IPS-18a (cell line): Measurements from ENCODE around the gene GNG7.
"Not testable (repeated sequence)": the region's sequence is repeated elsewhere in the genome, so short reads cannot be mapped to it uniquely, and the experiment has no call there.

Source experiments
- H3K27ac ChIP-seq: one replicate; pipeline ENCODE4 v1.5.1; 2013; ENCODE audit warnings: low read length
- H3K27me3 ChIP-seq: one replicate; pipeline ENCODE4 v1.6.1; 2013; ENCODE audit warnings: mild to moderate bottlenecking, low read length; ENCODE audit not compliant: control insufficient read depth, insufficient read depth
- H3K36me3 ChIP-seq: one replicate; pipeline ENCODE4 v1.6.1; 2013; ENCODE audit warnings: low read depth, low read length; ENCODE audit not compliant: control insufficient read depth
- H3K4me1 ChIP-seq: one replicate; pipeline ENCODE4 v1.6.1; 2013; ENCODE audit warnings: low read depth, low read length; ENCODE audit not compliant: control insufficient read depth
- H3K4me3 ChIP-seq: one replicate; pipeline ENCODE4 v1.5.1; 2013; ENCODE audit warnings: low read length
- H3K9ac ChIP-seq: one replicate; pipeline ENCODE4 v1.6.1; 2013; ENCODE audit warnings: mild to moderate bottlenecking, low read length, moderate library complexity
- H3K9me3 ChIP-seq: one replicate; pipeline ENCODE4 v1.6.1; 2013; ENCODE audit warnings: low read depth, low read length; ENCODE audit not compliant: control insufficient read depth

GNG7 gene

DNA sequence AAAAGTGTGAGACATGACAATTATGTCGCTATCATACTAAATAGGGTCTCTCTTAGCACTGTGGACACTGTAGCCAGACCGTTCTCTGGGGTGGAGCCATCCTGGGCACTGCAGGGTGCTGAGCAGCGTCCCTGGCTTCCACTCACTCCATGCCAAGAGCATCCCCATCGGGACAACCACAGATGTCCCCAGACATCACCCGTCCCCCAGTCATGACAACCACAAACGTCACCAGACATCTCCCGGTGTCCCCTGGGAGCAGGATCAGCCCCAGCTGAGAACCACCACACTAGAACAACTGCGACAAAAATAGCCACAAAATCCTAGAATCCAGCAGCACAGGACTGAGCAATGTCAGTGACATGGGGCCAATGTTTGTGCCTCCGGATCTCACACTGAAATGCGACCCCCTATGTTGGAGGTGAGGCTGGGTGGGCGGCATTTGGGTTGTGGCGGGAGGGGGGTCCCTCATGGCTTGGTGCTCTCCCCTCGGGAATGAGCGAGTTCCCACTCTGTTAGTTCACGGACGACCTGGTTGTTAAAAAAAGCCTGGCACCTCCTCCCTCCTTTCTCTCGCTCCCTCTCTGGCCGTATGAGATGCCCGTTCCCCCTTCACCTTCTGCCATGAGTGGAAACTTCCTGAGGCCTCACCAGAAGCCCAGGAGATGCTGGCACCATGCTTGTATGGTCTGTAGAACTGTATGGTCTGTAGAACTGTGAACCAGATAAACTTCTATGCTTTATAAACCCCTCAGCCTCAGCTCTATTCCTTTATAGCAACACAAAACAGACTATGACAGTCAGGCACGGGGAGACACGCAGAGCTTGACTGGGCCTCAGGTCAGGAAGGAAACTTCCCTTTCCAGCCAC lies 132.7 kb downstream of the GNG7 start:
- H3K4me1 ChIP-seq, result no peaks in the 10 kb centered on the region
- no peak overlapping the region for H3K27ac ChIP-seq
- H3K27me3 ChIP-seq, result no peaks in the 10 kb centered on the region
- H3K36me3 ChIP-seq, result no peaks in the 10 kb centered on the region
- H3K9ac ChIP-seq, result no peak overlapping the region
- H3K9me3 ChIP-seq, result no peaks in the 10 kb centered on the region
- no peak overlapping the region for H3K4me3 ChIP-seq

GRCh38 chr19:2567996-2568395 lies 134.5 kb downstream of the GNG7 start:
- Histone ChIP-seq H3K9ac (no peak overlapping the region), H3K4me1 (no peaks in the 10 kb centered on the region), H3K36me3 (no peaks in the 10 kb centered on the region), H3K9me3 (no peaks in the 10 kb centered on the region), H3K27ac (no peak overlapping the region), H3K4me3 (no peak overlapping the region), H3K27me3 (no peaks in the 10 kb centered on the region)

DNA sequence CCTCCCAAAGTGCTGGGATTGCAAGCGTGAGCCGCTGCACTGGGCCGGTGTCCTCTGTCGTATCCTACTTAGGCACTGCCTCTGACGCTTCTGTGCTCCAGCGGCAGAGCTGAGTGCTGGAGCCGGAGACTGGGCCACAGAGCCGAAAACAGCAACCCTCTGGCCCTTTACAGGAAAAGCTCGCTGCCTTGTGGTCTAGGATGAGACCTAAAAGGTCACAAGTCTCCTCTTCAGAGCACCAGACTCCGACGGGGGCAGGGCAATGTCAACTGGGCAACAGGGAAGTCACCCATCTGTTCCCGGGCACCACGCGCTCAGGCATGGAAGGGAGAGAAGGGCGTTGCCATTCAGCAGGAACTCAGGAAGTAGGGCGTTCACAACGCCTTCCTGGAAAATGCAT lies 134.9 kb downstream of the GNG7 start:
- no peak overlapping the region for H3K4me3 ChIP-seq
- no peak overlapping the region for H3K9ac ChIP-seq
- H3K27ac ChIP-seq, result no peak overlapping the region
- H3K27me3 ChIP-seq, result no peaks in the 10 kb centered on the region
- no peaks in the 10 kb centered on the region for H3K9me3 ChIP-seq
- H3K36me3 ChIP-seq, result no peaks in the 10 kb centered on the region
- no peaks in the 10 kb centered on the region for H3K4me1 ChIP-seq

DNA sequence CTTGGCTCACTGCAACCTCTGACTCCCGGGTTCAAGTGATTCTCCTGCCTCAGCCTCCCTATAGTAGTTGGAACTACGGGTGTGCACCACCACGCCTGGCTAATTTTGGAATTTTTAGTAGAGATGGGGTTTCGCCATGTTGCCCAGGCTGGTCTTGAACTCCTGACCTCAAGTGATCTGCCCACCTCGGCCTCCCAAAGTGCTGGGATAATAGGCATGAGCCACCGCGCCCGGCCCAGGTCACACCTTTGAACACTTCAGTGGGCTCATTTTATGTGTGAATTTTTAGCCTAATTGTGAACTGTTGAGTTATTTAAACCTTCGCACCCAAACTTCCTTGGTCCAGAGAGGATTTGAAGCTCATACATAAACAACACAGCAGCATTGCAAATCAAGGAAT lies 138.9 kb downstream of the GNG7 start:
- not testable (repeated sequence) for H3K27me3 ChIP-seq, H3K4me1 ChIP-seq

GRCh38 chr19:2561895-2562294 lies 140.6 kb downstream of the GNG7 start:
- no peaks in the 10 kb centered on the region for H3K4me1 ChIP-seq
- H3K36me3 ChIP-seq, result no peaks in the 10 kb centered on the region
- no peaks in the 10 kb centered on the region for H3K9me3 ChIP-seq
- no peaks in the 10 kb centered on the region for H3K27me3 ChIP-seq
- H3K27ac ChIP-seq, result no peak overlapping the region
- no peak overlapping the region for H3K9ac ChIP-seq
- H3K4me3 ChIP-seq, result no peak overlapping the region

More for the DNA sequence above, 138.9 kb downstream of the GNG7 start:
- not testable (repeated sequence) for H3K9ac ChIP-seq, H3K36me3 ChIP-seq, H3K4me3 ChIP-seq, H3K9me3 ChIP-seq, H3K27ac ChIP-seq

- H3K27me3 ChIP-seq, result no peaks in the 10 kb centered on the region
- no peaks in the 10 kb centered on the region for H3K4me1 ChIP-seq
- no peaks in the 10 kb centered on the region for H3K36me3 ChIP-seq
- H3K9me3 ChIP-seq, result no peaks in the 10 kb centered on the region
- H3K9ac ChIP-seq, result no peak overlapping the region
- H3K4me3 ChIP-seq, result no peak overlapping the region
- H3K27ac ChIP-seq, result no peak overlapping the region
Measured at GRCh38 chr19:2561221-2561620, 141.3 kb downstream of the GNG7 start.

DNA sequence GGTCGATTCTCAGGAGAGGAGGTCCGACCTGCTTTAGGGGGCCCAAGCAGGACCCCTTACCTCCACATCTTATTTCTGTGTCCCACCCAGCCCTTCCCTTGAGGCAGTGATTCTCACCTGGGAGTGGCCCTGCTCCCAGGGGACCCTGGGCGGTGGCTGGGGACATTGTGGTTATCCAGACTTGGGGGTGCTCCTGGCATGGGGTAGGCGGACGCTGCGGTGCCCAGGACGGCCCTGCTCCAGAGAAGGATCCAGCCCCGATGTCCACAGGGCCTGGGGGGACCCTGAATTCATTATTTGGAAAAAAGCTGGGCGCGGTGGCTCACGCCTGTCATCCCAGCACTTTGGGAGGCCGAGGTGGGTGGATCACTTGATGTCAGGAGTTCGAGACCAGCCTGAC lies 142.1 kb downstream of the GNG7 start:
- Histone ChIP-seq H3K27me3 (no peaks in the 10 kb centered on the region), H3K4me1 (no peaks in the 10 kb centered on the region), H3K27ac (no peak overlapping the region), H3K4me3 (no peak overlapping the region), H3K36me3 (no peaks in the 10 kb centered on the region), H3K9ac (no peak overlapping the region), H3K9me3 (no peaks in the 10 kb centered on the region)

DNA sequence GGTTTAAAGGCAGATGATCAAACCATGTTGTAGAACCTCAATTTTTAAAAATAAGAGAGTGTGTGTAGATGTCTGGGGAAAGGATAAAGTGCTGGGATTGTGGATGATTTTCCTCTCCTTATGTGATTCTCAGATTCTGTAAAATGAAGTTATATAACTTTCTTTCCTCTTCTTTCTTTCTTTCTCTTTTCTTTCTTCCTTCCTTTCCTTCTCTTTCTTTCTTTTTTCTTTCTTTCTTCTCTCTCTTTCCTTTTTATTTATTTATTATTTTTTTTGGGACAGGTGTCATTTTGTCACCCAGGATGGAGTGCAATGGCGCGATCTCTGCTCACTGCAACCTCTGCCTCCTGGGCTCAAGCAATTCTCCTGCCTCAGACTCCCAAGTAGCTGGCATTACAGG lies 144.0 kb downstream of the GNG7 start:
- H3K4me1 ChIP-seq, result no peaks in the 10 kb centered on the region
- no peak overlapping the region for H3K4me3 ChIP-seq
- no peak overlapping the region for H3K9ac ChIP-seq
- no peaks in the 10 kb centered on the region for H3K9me3 ChIP-seq
- no peaks in the 10 kb centered on the region for H3K36me3 ChIP-seq
- no peaks in the 10 kb centered on the region for H3K27me3 ChIP-seq
- H3K27ac ChIP-seq, result no peak overlapping the region

DNA sequence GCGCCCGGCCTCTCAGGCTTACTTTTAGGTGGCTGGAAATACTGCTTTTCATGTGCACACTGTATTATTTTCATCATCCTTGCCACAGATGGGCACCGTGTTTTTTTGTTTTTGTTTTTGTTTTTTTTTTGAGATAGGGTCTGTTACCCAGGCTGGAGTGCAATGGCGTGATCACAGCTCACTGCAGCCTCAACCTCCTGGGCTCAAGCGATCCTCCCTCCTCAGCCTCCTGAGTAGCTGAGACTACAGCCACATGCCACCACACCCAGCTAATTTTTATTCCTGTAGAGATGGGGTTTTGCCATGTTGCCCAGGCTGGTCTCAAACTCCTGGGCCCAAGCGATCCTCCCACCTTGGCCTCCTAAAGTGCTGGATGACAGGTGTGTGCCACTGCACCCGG lies 144.4 kb downstream of the GNG7 start:
- H3K36me3 ChIP-seq, H3K9me3 ChIP-seq, H3K9ac ChIP-seq, H3K4me1 ChIP-seq, H3K4me3 ChIP-seq, H3K27me3 ChIP-seq, H3K27ac ChIP-seq: not testable (repeated sequence)

DNA sequence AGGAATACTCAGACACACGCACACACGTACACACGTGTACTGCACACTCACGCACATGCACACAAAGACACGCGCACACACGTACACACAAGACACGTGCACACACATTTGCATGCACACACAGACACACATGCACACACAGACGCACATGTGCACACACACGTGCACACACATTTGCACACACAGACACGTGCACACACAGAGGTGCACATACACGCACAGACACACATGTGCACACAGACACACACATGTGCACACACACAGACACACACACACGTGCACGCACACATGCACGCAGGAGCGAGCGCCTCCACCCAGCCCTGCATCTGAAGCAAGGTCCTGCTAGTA lies 145.4 kb downstream of the GNG7 start:
- Histone ChIP-seq H3K36me3 (no peaks in the 10 kb centered on the region), H3K9ac (no peak overlapping the region), H3K27ac (no peak overlapping the region), H3K27me3 (no peaks in the 10 kb centered on the region), H3K4me3 (no peak overlapping the region), H3K4me1 (no peaks in the 10 kb centered on the region), H3K9me3 (no peaks in the 10 kb centered on the region)

GRCh38 chr19:2556221-2557092 lies 146.0 kb downstream of the GNG7 start:
- H3K36me3 ChIP-seq, result no peaks in the 10 kb centered on the region
- H3K9ac ChIP-seq, result no peak overlapping the region
- H3K4me3 ChIP-seq, result no peak overlapping the region
- no peaks in the 10 kb centered on the region for H3K27me3 ChIP-seq
- no peaks in the 10 kb centered on the region for H3K9me3 ChIP-seq
- H3K27ac ChIP-seq, result no peak overlapping the region
- no peaks in the 10 kb centered on the region for H3K4me1 ChIP-seq
